Type B pancreatic cell (in vitro differentiated cells): ENCODE data around the gene ZSWIM9. TPM values are rescaled to one million over a fixed set of nuclear protein-coding genes. Genes with fewer than 3 reads are reported as not detected.

Experiments used
- DNase-seq: peaks from one replicate; pipeline ENCODE4 v3.0.0; 2021; ENCODE audit warnings: mixed read lengths; ENCODE audit not compliant: unreplicated experiment; ENCODE audit errors: extremely low spot score
- H3K27ac Mint-ChIP-seq: 2 replicates; pipeline ENCODE4 v1.8.0; 2021; ENCODE audit warnings: mild to moderate bottlenecking, mixed read lengths
- H3K27me3 Mint-ChIP-seq: 2 replicates; pipeline ENCODE4 v1.8.0; 2021; ENCODE audit warnings: mixed read lengths
- H3K36me3 Mint-ChIP-seq: 2 replicates; pipeline ENCODE4 v1.8.0; 2021; ENCODE audit warnings: mixed read lengths
- H3K4me1 Mint-ChIP-seq: one replicate; pipeline ENCODE4 v1.8.0; 2021; ENCODE audit warnings: mixed read lengths; ENCODE audit not compliant: unreplicated experiment
- H3K4me3 Mint-ChIP-seq: 2 replicates; pipeline ENCODE4 v1.8.0; 2021; ENCODE audit warnings: mild to moderate bottlenecking, mixed read lengths
- H3K9me3 Mint-ChIP-seq: 2 replicates; pipeline ENCODE4 v1.8.0; 2021; ENCODE audit warnings: mixed read lengths
- total RNA-seq: library from RNA; stranded (reverse); gene quantifications from 2 replicates; pipeline ENCODE4 v1.2.1, GENCODE V29; 2021; ENCODE audit warnings: low replicate concordance
- TF ChIP-seq, protein P1 (sequence below): fragments of 200-600 bp; sonication (generic); conservative IDR thresholded peaks from 2 replicates; pipeline ENCODE4 v1.5.0; 2021; ENCODE audit warnings: antibody characterized with exemption, mild to moderate bottlenecking

The ZSWIM9 gene
- total RNA-seq, 1 donor from 2014 or later = 10.7 TPM

DNA sequence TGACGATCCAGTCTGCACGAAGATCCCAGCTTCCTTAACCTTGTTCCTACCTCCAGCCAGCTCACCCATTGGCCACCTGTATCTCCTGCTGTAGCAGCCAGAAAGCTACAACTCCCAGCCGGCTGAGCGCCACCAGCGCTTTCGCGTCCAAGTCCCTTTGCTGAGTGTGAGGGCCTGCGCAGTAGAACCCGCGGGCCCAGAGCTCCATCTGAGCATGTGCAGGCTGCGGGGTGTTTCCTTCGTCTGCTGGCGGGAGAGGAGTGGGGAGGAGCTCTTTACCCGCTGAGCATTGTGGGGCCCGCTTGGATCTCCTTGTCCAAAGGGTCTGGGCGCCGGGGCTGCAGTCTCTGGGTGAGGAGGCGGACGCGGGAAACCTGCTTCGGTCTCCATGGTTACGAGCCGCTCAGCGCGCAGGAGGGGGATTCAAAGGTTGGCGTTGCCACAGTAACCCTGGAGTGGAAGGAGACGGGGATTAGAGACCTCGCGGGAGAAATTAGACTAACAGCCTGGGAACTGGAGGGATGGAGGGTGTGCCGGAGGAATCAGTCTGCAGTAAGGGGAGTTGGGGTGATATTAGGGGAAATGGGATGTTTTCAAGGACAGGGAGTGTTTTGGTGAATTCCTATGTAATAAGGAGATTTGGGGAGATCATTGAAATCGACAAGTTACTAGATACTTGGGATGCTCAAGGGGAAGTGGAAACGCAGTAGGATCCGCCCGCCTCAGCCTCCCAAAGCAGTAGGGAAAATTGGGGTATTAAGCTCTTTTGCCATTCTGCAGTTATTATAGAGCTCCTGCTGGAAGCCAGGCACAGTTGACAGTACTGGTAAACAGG lies 33.5 kb downstream of the ZSWIM9 start:
- Mint-ChIP-seq H3K36me3 (no peaks in the 10 kb centered on the region), H3K4me1 (no peaks in the 10 kb centered on the region), H3K9me3 (no peaks in the 10 kb centered on the region), H3K27ac (no peak overlapping the region), H3K4me3 (no peak overlapping the region), H3K27me3 (no peaks in the 10 kb centered on the region)
- DNase-seq = peak; percentile 96
- TF ChIP-seq, protein P1, sequence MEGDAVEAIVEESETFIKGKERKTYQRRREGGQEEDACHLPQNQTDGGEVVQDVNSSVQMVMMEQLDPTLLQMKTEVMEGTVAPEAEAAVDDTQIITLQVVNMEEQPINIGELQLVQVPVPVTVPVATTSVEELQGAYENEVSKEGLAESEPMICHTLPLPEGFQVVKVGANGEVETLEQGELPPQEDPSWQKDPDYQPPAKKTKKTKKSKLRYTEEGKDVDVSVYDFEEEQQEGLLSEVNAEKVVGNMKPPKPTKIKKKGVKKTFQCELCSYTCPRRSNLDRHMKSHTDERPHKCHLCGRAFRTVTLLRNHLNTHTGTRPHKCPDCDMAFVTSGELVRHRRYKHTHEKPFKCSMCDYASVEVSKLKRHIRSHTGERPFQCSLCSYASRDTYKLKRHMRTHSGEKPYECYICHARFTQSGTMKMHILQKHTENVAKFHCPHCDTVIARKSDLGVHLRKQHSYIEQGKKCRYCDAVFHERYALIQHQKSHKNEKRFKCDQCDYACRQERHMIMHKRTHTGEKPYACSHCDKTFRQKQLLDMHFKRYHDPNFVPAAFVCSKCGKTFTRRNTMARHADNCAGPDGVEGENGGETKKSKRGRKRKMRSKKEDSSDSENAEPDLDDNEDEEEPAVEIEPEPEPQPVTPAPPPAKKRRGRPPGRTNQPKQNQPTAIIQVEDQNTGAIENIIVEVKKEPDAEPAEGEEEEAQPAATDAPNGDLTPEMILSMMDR = no peak

DNA sequence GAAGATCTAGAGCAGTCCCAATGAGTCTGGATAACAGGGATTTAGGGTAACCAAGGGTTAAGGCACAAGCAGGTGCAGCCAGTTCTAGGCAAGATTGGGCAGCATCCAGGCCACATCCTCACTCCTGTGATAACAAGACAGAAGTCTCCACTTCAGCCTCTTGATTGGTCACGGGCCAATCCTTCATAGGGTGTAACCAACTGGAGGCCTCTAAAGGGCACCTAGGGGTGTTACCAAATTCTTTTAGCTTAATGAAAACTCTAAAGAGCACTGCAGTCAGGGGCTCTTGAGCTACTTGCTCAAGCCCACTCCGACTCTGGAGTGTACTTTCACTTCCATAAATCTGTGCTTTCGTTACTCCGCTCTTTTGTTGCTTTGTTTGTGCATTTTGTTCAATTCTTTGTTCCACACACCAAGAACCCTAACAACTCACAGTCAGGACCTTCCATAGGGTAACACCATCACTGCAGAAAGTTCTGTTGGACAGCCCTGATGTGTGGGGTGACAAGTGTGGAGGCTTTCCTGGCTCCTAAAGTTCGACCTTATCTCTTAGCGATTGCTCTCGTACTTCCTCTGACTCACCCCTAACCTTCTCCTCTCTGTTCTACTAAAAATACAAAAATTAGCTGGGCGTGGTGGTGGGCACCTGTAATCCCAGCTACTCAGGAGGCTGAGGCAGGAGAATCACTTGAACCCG lies 36.1 kb downstream of the ZSWIM9 start:
- Mint-ChIP-seq H3K9me3 (no peaks in the 10 kb centered on the region), H3K36me3 (no peaks in the 10 kb centered on the region), H3K4me3 (no peak overlapping the region), H3K4me1 (no peaks in the 10 kb centered on the region), H3K27me3 (no peaks in the 10 kb centered on the region), H3K27ac (no peak overlapping the region)
- DNase-seq = no peak
- TF ChIP-seq, protein P1 = no peak

DNA sequence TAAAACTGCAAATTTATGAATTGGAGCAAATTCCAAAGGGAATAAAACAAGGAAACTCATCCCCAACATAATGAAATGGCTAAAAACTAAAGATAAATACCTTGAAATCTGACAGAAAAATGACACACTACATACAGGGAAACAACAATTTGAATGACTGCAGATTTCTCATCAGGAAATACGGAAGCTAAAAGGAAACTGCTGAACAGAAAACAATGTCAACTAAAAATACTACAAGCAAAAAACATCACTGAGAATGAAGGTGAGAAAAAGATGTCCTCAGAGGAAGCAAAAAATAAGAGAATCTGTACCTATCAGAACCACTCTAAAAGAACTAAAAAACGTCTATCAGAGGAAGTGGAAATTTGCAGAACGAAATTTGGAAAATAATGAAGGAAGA lies 39.5 kb downstream of the ZSWIM9 start:
- peaks cover 6% of the 10 kb centered on the region for H3K36me3 Mint-ChIP-seq
- no peaks in the 10 kb centered on the region for H3K9me3 Mint-ChIP-seq

DNA sequence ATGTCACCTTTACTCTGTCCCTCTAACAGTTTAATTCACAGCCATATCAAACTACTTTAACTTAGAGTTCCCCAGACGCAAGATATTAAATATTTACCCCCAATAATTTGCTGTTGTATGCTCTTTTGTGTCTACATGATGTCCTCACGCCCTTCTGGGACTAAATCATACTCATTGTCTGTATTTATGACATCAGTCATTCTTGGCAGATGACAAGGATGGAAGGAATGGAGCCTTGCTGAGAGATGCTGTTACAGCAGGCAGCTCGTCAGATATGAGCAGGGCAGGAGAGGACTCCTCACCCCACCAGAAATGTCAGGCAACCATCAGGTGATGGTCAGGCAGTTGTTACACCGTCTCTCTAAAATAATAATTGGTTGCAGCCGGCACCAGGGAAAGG lies 43.5 kb downstream of the ZSWIM9 start:
- Mint-ChIP-seq H3K36me3 (peaks cover 16% of the 10 kb centered on the region), H3K4me3 (no peak overlapping the region), H3K4me1 (no peaks in the 10 kb centered on the region), H3K9me3 (no peaks in the 10 kb centered on the region), H3K27me3 (no peaks in the 10 kb centered on the region), H3K27ac (no peak overlapping the region)
- TF ChIP-seq, protein P1 = no peak
- DNase-seq = no peak

More for the DNA sequence above, 39.5 kb downstream of the ZSWIM9 start:
- TF ChIP-seq, protein P1 = no peak
- Mint-ChIP-seq H3K4me3 (no peak overlapping the region), H3K4me1 (no peaks in the 10 kb centered on the region), H3K27ac (no peak overlapping the region), H3K27me3 (no peaks in the 10 kb centered on the region)
- DNase-seq = no peak

DNA sequence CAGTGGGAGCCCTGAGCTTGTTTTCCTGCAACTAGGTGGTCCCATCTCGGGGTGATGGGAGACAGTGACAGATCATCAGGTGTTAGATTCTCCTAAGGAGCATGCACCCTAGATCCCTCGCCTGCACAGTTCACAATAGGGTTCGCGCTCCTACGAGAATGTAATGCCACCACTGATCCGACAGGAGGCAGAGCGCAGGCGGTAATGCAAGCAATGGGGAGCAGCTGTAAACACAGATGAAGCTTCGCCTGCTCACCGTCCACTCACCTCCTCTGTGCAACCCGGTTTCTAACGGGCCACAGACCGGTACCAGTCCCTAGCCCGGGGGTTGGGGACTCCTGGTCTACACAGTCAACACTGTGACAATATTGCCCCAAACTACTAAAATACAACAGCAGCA lies 46.5 kb downstream of the ZSWIM9 start:
- Mint-ChIP-seq H3K4me3 (no peak overlapping the region), H3K27me3 (no peaks in the 10 kb centered on the region)
- TF ChIP-seq, protein P1 = no peak

More for the DNA sequence above, 46.5 kb downstream of the ZSWIM9 start:
- DNase-seq = no peak
- Mint-ChIP-seq H3K9me3 (no peaks in the 10 kb centered on the region), H3K27ac (no peak overlapping the region), H3K4me1 (no peaks in the 10 kb centered on the region), H3K36me3 (peaks cover 16% of the 10 kb centered on the region)
